T-cell (primary cell): Measurements from ENCODE around the gene AGFG2. TPM values are rescaled to one million over a fixed set of nuclear protein-coding genes. Genes with fewer than 3 reads are reported as not detected.
"Not testable (repeated sequence)": the region's sequence is repeated elsewhere in the genome, so short reads cannot be mapped to it uniquely, and the experiment has no call there.

Source experiments
- ATAC-seq, 4 experiments: fragments of 200-7000 bp in 3 of 4; fragments of 150-1000 bp in 1 of 4; cut with Tn5 transposase; replicated peaks in 1 of 4; 1 replicate in 3 of 4; 2 replicates in 1 of 4; pipeline ENCODE4 v1.10.0; 2021; ENCODE audit warnings: moderate library complexity in 3 of 4, mild to moderate bottlenecking in 2 of 4, moderate number of reproducible peaks in 1 of 4
- CTCF ChIA-PET, 2 donors: fragments of 300-600 bp; sonication (Branson Sonifier 250); formaldehyde crosslinking; loops; one replicate each; lab custom pipeline; 2022; ENCODE audit warnings: antibody characterized with exemption in 2 of 2; lab: Charles Lee
- POLR2A ChIA-PET, 2 donors: fragments of 300-600 bp; sonication (Branson Sonifier 250); formaldehyde crosslinking; loops; one replicate each; lab custom pipeline; 2022; ENCODE audit warnings: antibody characterized with exemption in 2 of 2; lab: Charles Lee
- DNase-seq, 35 experiments: peaks; one replicate each; pipeline versions ENCODE4 v3.0.0 to v3.0.0-alpha.2; 2013 to 2023
- H3K27ac ChIP-seq: one replicate; pipeline ENCODE4 v1.5.1; 2013; ENCODE audit warnings: low read length
- H3K27me3 ChIP-seq, 2 experiments: replicated peaks in 1 of 2; 1 replicate in 1 of 2; 2 replicates in 1 of 2; pipeline versions ENCODE4 v1.6.1 to v1.7.0; 2013; ENCODE audit warnings: low read length in 1 of 2, mixed read lengths in 1 of 2; ENCODE audit not compliant: control insufficient read depth in 2 of 2, insufficient read depth in 2 of 2; ENCODE audit errors: extremely low read depth in 1 of 2
- H3K36me3 ChIP-seq, 2 donors: 1 replicate in 1 of 2; 2 replicates in 1 of 2; pipeline versions ENCODE4 v1.6.1 to v1.7.0; 2013; ENCODE audit warnings: low read length in 1 of 2; ENCODE audit not compliant: control insufficient read depth in 2 of 2, insufficient read depth in 1 of 2; ENCODE audit errors: extremely low read depth in 1 of 2
- H3K4me1 ChIP-seq, 2 experiments: 1 replicate in 1 of 2; 2 replicates in 1 of 2; pipeline versions ENCODE4 v1.6.1 to v1.7.0; 2013; ENCODE audit warnings: low read length in 2 of 2, mixed read lengths in 1 of 2; ENCODE audit not compliant: insufficient read depth in 2 of 2, control insufficient read depth in 1 of 2; ENCODE audit errors: extremely low read depth in 1 of 2
- H3K4me3 ChIP-seq, 2 donors: 1 replicate in 1 of 2; 2 replicates in 1 of 2; pipeline versions ENCODE4 v1.5.1 to v1.7.0; 2013; ENCODE audit warnings: mild to moderate bottlenecking in 2 of 2, low read length in 1 of 2, moderate library complexity in 1 of 2; ENCODE audit not compliant: control insufficient read depth in 1 of 2; ENCODE audit errors: extremely low read depth in 1 of 2
- H3K9me3 ChIP-seq: 2 replicates; pipeline ENCODE4 v1.7.0; 2013
- H3K27ac Mint-ChIP-seq, 2 donors: one replicate each; pipeline ENCODE4 v1.8.0; 2020 to 2021; ENCODE audit warnings: mild to moderate bottlenecking in 2 of 2, mixed read lengths in 2 of 2
- H3K27me3 Mint-ChIP-seq, 2 donors: one replicate each; pipeline ENCODE4 v1.8.0; 2021 to 2022; ENCODE audit warnings: mixed read lengths in 2 of 2
- H3K36me3 Mint-ChIP-seq: one replicate; pipeline ENCODE4 v1.8.0; 2021; ENCODE audit warnings: mixed read lengths
- H3K4me1 Mint-ChIP-seq, 3 donors: one replicate each; pipeline ENCODE4 v1.8.0; 2020 to 2022; ENCODE audit warnings: mixed read lengths in 3 of 3, mild to moderate bottlenecking in 1 of 3
- H3K4me3 Mint-ChIP-seq, 3 donors: one replicate each; pipeline ENCODE4 v1.8.0; 2020 to 2022; ENCODE audit warnings: mild to moderate bottlenecking in 3 of 3, mixed read lengths in 3 of 3, moderate library complexity in 3 of 3
- H3K9me3 Mint-ChIP-seq, 3 donors: one replicate each; pipeline ENCODE4 v1.8.0; 2020 to 2022; ENCODE audit warnings: mixed read lengths in 3 of 3
- WGBS: methylation state at CpG from one replicate; pipeline ENCODE4 v1.1.5; 2013; ENCODE audit warnings: missing lambda C conversion rate; ENCODE audit not compliant: insufficient coverage; 5-methylcytosine and 5-hydroxymethylcytosine counted together
- total RNA-seq, 35 experiments: library from RNA in 6 of 35; stranded (reverse) in 6 of 35; fragments of 120-200 nt in 1 of 35; gene quantifications; one replicate each; pipeline versions ENCODE4 v1.2.1 to v1.2.4 and lab custom pipeline; 2013 to 2026

The AGFG2 gene
- total RNA-seq, 5 donors from 2014 or later (not counting 1 experiment from before 2014, with no cell fraction given): 26.2 to 54.6 (median 40.2) TPM

DNA sequence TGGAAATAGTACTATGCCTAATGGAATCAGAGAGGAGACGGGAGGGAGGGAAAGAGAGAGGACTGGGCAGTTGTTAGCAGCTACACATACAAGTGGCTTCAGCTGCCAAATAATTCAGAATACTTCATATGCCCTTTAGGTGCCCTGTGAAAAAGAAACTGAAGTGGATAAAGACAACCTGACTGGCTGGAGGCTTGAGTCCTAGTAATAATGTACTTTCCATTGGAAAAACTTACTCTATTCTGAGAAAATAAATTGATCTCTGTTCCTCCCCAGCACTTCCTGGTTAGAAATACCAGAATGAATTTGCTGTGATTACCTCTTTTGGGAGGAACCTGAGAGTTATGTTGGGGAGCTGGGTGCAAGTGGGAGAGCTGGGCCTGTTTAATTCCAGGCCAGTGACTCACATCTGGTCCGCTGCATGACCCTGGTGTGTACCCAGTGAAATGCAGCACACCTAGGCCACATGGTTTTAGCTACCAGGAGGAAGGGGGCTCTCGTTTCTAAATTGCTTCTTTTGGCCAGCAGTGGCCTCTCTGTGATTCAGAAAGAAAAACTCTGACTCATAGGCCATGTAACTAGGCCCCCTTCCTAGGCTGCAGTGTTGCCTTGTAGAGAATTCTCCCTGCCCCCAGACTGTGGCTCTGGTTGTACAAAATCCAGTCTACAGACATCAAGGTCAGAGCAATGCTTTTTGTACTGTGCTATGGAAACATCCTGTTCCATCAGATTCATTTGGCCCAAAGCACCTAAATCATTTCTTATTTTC, 6.5 kb downstream of the AGFG2 start:
- peak overlapping the region; percentile 76 to 99 (median 99) for H3K4me3 Mint-ChIP-seq
- POLR2A ChIA-PET: no interaction called here
- WGBS: 40% methylated on average over 1 of the region's 3 CpGs

DNA sequence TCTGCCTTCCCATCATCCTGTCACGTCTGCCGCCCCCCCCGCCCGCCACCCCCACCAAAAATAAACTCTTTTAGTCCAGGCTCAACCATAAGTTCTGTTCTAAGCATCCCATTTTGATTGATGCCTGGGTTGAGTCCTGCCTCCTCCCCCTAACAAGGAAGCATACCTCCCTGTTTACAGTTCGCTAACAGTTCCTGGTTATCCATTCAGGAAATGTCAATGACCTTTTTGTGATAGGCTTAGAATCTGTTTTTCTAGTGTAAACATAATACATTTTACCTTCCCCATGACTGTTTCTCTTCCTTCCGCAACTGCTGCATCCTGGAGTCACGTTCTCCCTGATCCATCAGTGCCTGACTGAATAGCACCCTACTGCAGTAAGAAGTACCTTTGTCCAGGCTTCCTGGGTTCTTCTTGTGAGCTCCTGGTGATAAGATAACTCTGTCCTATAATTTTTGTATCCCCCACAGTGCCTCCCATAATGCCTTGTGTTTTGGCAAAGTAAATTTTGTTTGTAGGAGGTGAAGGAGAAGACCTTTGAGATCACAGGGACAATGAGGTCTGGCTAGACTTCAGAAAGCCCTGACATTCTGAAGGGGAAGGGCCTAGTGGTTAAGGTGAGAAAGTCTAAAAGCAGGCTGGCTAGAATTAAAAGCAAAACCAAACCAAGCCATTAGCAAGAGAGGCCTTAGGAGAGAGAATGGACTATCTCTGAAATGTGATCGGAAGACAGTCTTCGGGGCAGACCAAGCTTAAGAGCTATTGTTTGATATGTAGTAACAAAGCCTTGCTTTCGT, 7.3 kb downstream of the AGFG2 start:
- Mint-ChIP-seq H3K4me3 (peak overlapping the region; percentile 76 to 99 (median 99)), H3K27me3 (no peaks in the 10 kb centered on the region), H3K27ac (peak overlapping the region; percentile 98), H3K9me3 (no peaks in the 10 kb centered on the region), H3K4me1 (peaks cover 87 to 94% (median 88%) of the 10 kb centered on the region in 3 donors), H3K36me3 (peaks cover 11% of the 10 kb centered on the region)
- no peaks in the 10 kb centered on the region for H3K27me3 ChIP-seq
- H3K27ac ChIP-seq: peak overlapping the region; percentile 76
- peak overlapping the region in 1 of 2 donors; percentile 12 for H3K4me3 ChIP-seq
- ATAC-seq (peak; percentile 31 to 69 (median 43)), DNase-seq (peak in 2 of 35 experiments; percentile 31 to 72)
- no peaks in the 10 kb centered on the region for H3K9me3 ChIP-seq
- 22% methylated on average over 8 of the region's 10 CpGs for WGBS
- peaks cover 2 to 9% of the 10 kb centered on the region in 2 donors for H3K36me3 ChIP-seq
- peaks cover 47 to 97% of the 10 kb centered on the region in 2 experiments for H3K4me1 ChIP-seq
- ChIA-PET CTCF (interaction anchor here (0.5 to 1.0 kb wide), 5 partner anchors 11 to 388 kb away, joined by 3 to 6 read pairs (median 4); partner anchors contain the start of gene TRAPPC14 (in 1 of the 2)), POLR2A (interaction anchor here in 1 of 2 donors (0.6 kb wide), 1 partner anchor 64 kb away, joined by 3 read pairs; no protein-coding TSS in a partner anchor)

More for the DNA sequence above, 6.5 kb downstream of the AGFG2 start:
- peaks cover 91 to 97% (median 94%) of the 10 kb centered on the region in 3 donors for H3K4me1 Mint-ChIP-seq
- H3K36me3 Mint-ChIP-seq: peaks cover 9% of the 10 kb centered on the region
- CTCF ChIA-PET: interaction anchor here (0.5 to 1.1 kb wide), 6 partner anchors 10 to 387 kb away, joined by 3 to 6 read pairs (median 4); partner anchors contain the start of genes FBXO24 (in 1 of the 2), LRCH4 (in 1 of the 2) and TRAPPC14 (in 1 of the 2)
- Histone ChIP-seq H3K27me3 (no peaks in the 10 kb centered on the region), H3K4me3 (peak overlapping the region in 1 of 2 donors; percentile 19), H3K9me3 (no peaks in the 10 kb centered on the region), H3K27ac (peak overlapping the region; percentile 76), H3K36me3 (peaks cover 0 to 7% of the 10 kb centered on the region in 2 donors), H3K4me1 (peaks cover 46 to 98% of the 10 kb centered on the region in 2 experiments)
- H3K27me3 Mint-ChIP-seq: no peaks in the 10 kb centered on the region
- ATAC-seq (peak; percentile 51 to 71 (median 69)), DNase-seq (peak in 7 of 35 experiments; percentile 21 to 55 (median 37))
- H3K9me3 Mint-ChIP-seq: no peaks in the 10 kb centered on the region
- peak overlapping the region; percentile 98 for H3K27ac Mint-ChIP-seq

DNA sequence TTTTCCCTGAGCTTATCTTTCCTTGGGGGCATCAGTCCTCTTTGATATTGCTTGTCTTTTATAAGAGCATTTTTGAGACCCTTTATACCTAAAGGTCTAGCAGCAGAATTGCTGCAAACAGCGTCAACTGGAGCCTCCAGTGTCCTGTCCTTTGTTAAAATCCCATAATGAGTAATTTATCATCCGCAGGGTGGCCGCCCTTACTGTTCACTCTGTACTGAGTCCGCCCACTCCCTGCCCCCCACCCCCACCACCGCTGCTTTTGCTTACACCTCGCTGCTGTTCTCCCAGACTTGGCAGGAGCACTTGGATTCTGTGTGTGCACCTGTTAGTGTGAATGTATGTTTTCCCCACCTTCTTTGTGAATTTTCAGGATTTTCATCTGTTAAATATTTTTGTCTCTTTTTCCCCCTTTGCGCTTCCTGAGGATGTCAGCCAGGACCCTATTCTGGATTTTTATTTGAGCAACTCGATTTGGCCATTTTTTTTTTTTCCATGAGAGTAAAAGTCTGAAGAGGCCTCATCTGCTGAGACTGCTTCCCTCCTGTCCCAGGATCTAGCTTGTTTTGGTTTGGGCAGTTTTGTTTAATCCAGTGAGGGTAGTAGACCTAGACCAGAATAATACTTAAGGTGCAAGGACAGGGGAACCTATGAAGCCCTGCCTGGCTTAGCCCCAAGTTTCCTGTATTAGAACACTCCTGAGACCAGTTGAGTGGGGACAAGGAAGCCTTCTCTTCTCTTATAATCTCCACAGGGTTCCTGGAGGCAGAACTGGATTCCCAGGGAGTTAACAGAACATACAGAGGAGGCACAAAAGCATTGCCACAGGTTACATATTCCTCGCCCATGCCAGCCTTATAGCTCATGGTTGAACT, 8.2 kb downstream of the AGFG2 start:
- no peaks in the 10 kb centered on the region for H3K9me3 ChIP-seq
- Mint-ChIP-seq H3K4me1 (peaks cover 78 to 86% (median 81%) of the 10 kb centered on the region in 3 donors), H3K36me3 (peaks cover 11% of the 10 kb centered on the region), H3K27me3 (no peaks in the 10 kb centered on the region), H3K27ac (peak overlapping the region; percentile 98), H3K4me3 (peak overlapping the region; percentile 69 to 99 (median 99)), H3K9me3 (no peaks in the 10 kb centered on the region)
- no peak for DNase-seq
- CTCF ChIA-PET: interaction anchor here (0.5 to 3.0 kb wide), 6 partner anchors 9 to 54 kb away, joined by 3 to 14 read pairs (median 4); partner anchors contain the start of gene AGFG2 (in 1 of the 2)
- H3K27me3 ChIP-seq: no peaks in the 10 kb centered on the region
- peak overlapping the region; percentile 76 for H3K27ac ChIP-seq
- 57% methylated on average over 2 of the region's 9 CpGs for WGBS
- H3K4me1 ChIP-seq: peaks cover 47 to 90% of the 10 kb centered on the region in 2 experiments
- ATAC-seq: peak in 1 of 4 experiments; percentile 4
- peak overlapping the region in 1 of 2 donors; percentile 12 for H3K4me3 ChIP-seq
- POLR2A ChIA-PET: interaction anchor here (0.6 kb wide), 2 partner anchors 55 to 65 kb away, joined by 3 to 5 read pairs; no protein-coding TSS in a partner anchor
- peaks cover 3 to 16% of the 10 kb centered on the region in 2 donors for H3K36me3 ChIP-seq

DNA sequence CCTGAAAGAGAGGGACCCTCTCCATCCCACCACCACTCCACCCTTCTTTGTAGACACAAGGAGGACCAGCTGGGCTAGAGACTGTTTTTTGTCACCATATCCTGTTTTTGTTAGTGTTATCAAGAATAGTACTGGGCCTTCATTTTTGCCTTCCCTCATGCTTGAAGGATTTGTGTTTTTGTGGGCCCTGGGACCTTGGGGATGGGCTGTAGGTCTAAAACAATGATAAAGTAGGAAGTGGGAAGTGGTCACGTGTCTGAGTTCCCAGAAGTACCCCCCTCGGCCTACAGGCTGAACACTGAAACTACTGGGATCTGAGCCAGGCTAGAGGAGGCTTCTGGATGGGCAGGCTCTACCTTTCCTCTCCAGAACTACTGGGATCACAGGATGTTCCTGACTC, 8.9 kb downstream of the AGFG2 start:
- Histone ChIP-seq H3K27ac (peak overlapping the region; percentile 76), H3K4me3 (no peak overlapping the region), H3K36me3 (peaks cover 3 to 23% of the 10 kb centered on the region in 2 donors), H3K27me3 (no peaks in the 10 kb centered on the region), H3K4me1 (peaks cover 47 to 84% of the 10 kb centered on the region in 2 experiments), H3K9me3 (no peaks in the 10 kb centered on the region)
- ATAC-seq (no peak), DNase-seq (no peak)
- Mint-ChIP-seq H3K36me3 (peaks cover 16% of the 10 kb centered on the region), H3K4me3 (peak overlapping the region; percentile 69 to 99 (median 99)), H3K27ac (peak overlapping the region; percentile 98), H3K4me1 (peaks cover 74 to 81% (median 77%) of the 10 kb centered on the region in 3 donors), H3K9me3 (no peaks in the 10 kb centered on the region), H3K27me3 (no peaks in the 10 kb centered on the region)
- ChIA-PET CTCF (interaction anchor here (0.5 to 3.0 kb wide), 5 partner anchors 10 to 79 kb away, joined by 3 to 14 read pairs (median 5); partner anchors contain the start of gene AGFG2 (in 1 of the 2)), POLR2A (interaction anchor here in 1 of 2 donors (0.6 kb wide), 1 partner anchor 55 kb away, joined by 5 read pairs; no protein-coding TSS in a partner anchor)
- no CpG with 5 or more reads among the region's 2 CpGs for WGBS

DNA sequence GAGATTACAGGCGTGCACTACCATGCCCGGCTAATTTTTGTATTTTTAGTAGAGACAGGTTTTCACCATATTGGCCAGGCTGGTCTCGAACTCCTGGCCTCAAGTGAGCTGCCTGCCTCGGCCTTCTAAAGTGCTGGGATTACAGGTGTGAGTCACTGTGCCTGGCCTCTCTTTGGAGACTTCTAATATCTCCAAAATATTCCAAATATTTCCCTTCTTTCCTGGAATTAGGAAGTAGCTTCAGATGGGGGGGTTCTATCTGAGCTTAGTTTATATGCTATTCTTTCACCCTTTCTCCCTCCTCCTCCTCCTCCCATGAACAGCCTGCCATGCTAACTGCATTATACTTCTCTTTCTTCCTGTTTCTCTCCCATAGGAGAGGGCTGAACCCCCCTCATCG, 9.4 kb downstream of the AGFG2 start:
- DNase-seq, H3K9me3 ChIP-seq, H3K9me3 Mint-ChIP-seq, H3K27me3 Mint-ChIP-seq, H3K27me3 ChIP-seq, H3K4me3 ChIP-seq, ATAC-seq: not testable (repeated sequence)
- Histone ChIP-seq H3K36me3 (peaks cover 3 to 29% of the 10 kb centered on the region in 2 donors), H3K27ac (peak overlapping the region; percentile 76), H3K4me1 (peaks cover 47 to 78% of the 10 kb centered on the region in 2 experiments)
- POLR2A ChIA-PET: interaction anchor here in 1 of 2 donors (0.6 kb wide), 3 partner anchors 99 to 1025 kb away, joined by 3 to 11 read pairs (median 7); no protein-coding TSS in a partner anchor
- Mint-ChIP-seq H3K27ac (peak overlapping the region; percentile 98), H3K4me3 (peak overlapping the region in 1 of 3 donors; percentile 99), H3K4me1 (peaks cover 69 to 76% (median 71%) of the 10 kb centered on the region in 3 donors), H3K36me3 (peaks cover 18% of the 10 kb centered on the region)
- 70% methylated on average over 2 of the region's 5 CpGs for WGBS
- CTCF ChIA-PET: interaction anchor here (1.0 to 3.0 kb wide), 5 partner anchors 10 to 79 kb away, joined by 5 to 14 read pairs (median 6); partner anchors contain the start of gene AGFG2 (in 1 of the 2)
